Endothelial cell (in vitro differentiated cells): ENCODE measurements around the gene PBRM1. TPM values are rescaled to one million over a fixed set of nuclear protein-coding genes. Genes with fewer than 3 reads are reported as not detected.
"Not testable (repeated sequence)": the region's sequence is repeated elsewhere in the genome, so short reads cannot be mapped to it uniquely, and the experiment has no call there.

ENCODE experiments used
- DNase-seq: peaks from one replicate; pipeline ENCODE4 v3.0.0; 2021; ENCODE audit warnings: low spot score
- H3K27ac Mint-ChIP-seq: one replicate; pipeline ENCODE4 v1.8.0; 2021; ENCODE audit warnings: mixed read lengths, inconsistent platforms; ENCODE audit not compliant: unreplicated experiment
- H3K27me3 Mint-ChIP-seq: one replicate; pipeline ENCODE4 v1.8.0; 2021; ENCODE audit warnings: mild to moderate bottlenecking, moderate library complexity, mixed read lengths, inconsistent platforms; ENCODE audit not compliant: unreplicated experiment
- H3K36me3 Mint-ChIP-seq: one replicate; pipeline ENCODE4 v1.8.0; 2021; ENCODE audit warnings: mild to moderate bottlenecking, low read depth, mixed read lengths, inconsistent platforms; ENCODE audit not compliant: unreplicated experiment
- H3K4me1 Mint-ChIP-seq: one replicate; pipeline ENCODE4 v1.8.0; 2021; ENCODE audit warnings: mild to moderate bottlenecking, mixed read lengths, inconsistent platforms; ENCODE audit not compliant: unreplicated experiment
- H3K4me3 Mint-ChIP-seq: one replicate; pipeline ENCODE4 v1.8.0; 2021; ENCODE audit warnings: mild to moderate bottlenecking, mixed read lengths, inconsistent platforms; ENCODE audit not compliant: unreplicated experiment
- H3K9me3 Mint-ChIP-seq: one replicate; pipeline ENCODE4 v1.8.0; 2021; ENCODE audit warnings: mixed read lengths, inconsistent platforms; ENCODE audit not compliant: unreplicated experiment
- CTCF ChIP-seq: fragments of 200-600 bp; sonication (generic); IDR thresholded peaks from one replicate; pipeline ENCODE4 v1.5.0; 2021; ENCODE audit warnings: antibody characterized with exemption; ENCODE audit not compliant: unreplicated experiment
- total RNA-seq: library from RNA; stranded (reverse); fragmentation: NEBNext Ultra II Directional; extraction: Animal tissue kit (Norgen Biotek cat#: 25700); gene quantifications from one replicate; pipeline ENCODE4 v1.2.1, GENCODE V29; 2021; ENCODE audit not compliant: unreplicated experiment

PBRM1 gene
- total RNA-seq, 1 donor from 2014 or later: 68.7 TPM

- Mint-ChIP-seq H3K4me1 (peaks cover 20% of the 10 kb centered on the region), H3K27me3 (peaks cover 3% of the 10 kb centered on the region), H3K27ac (peak overlapping the region; percentile 0), H3K4me3 (no peak overlapping the region), H3K9me3 (no peaks in the 10 kb centered on the region), H3K36me3 (peaks cover 24% of the 10 kb centered on the region)
- no peak for TF ChIP-seq CTCF
- DNase-seq: no peak
Observed at GRCh38 chr3:52681596-52681995, 4.1 kb downstream of the PBRM1 start.

- no peak for TF ChIP-seq CTCF
- Mint-ChIP-seq H3K27ac (no peak overlapping the region), H3K27me3 (peaks cover 3% of the 10 kb centered on the region), H3K9me3 (no peaks in the 10 kb centered on the region), H3K36me3 (peaks cover 29% of the 10 kb centered on the region), H3K4me3 (no peak overlapping the region), H3K4me1 (peaks cover 17% of the 10 kb centered on the region)
- no peak for DNase-seq
Observed at GRCh38 chr3:52679811-52680210, 5.9 kb downstream of the PBRM1 start.

GRCh38 chr3:52679199-52679538 is 6.5 kb downstream of the PBRM1 start:
- Mint-ChIP-seq H3K36me3 (peaks cover 29% of the 10 kb centered on the region), H3K4me1 (peaks cover 12% of the 10 kb centered on the region), H3K27ac (peak overlapping the region; percentile 65), H3K27me3 (no peaks in the 10 kb centered on the region), H3K9me3 (no peaks in the 10 kb centered on the region), H3K4me3 (peak overlapping the region; percentile 56)
- DNase-seq: no peak
- TF ChIP-seq CTCF: no peak

- peaks cover 29% of the 10 kb centered on the region for H3K36me3 Mint-ChIP-seq
- no peak for TF ChIP-seq CTCF
- H3K27ac Mint-ChIP-seq: peak overlapping the region; percentile 65
- peak overlapping the region; percentile 56 for H3K4me3 Mint-ChIP-seq
- H3K4me1 Mint-ChIP-seq: peaks cover 12% of the 10 kb centered on the region
- no peaks in the 10 kb centered on the region for H3K9me3 Mint-ChIP-seq
- H3K27me3 Mint-ChIP-seq: no peaks in the 10 kb centered on the region
- no peak for DNase-seq
Observed at GRCh38 chr3:52678265-52679198, 7.2 kb downstream of the PBRM1 start.

GRCh38 chr3:52676201-52676600 is 9.5 kb downstream of the PBRM1 start:
- not testable (repeated sequence) for H3K27me3 Mint-ChIP-seq, DNase-seq, H3K4me1 Mint-ChIP-seq, H3K9me3 Mint-ChIP-seq
- Mint-ChIP-seq H3K27ac (peak overlapping the region; percentile 65), H3K36me3 (peaks cover 38% of the 10 kb centered on the region), H3K4me3 (peak overlapping the region; percentile 34)
